Cardiac muscle cell (in vitro differentiated cells and primary cell): ENCODE results near the gene DHCR24. TPM values are rescaled to one million over a fixed set of nuclear protein-coding genes. Genes with fewer than 3 reads are reported as not detected.

Source experiments
- DNase-seq, 2 donors: peaks; one replicate each; pipeline versions ENCODE4 v3.0.0 to v3.0.0-alpha.2; 2010 to 2017; ENCODE audit warnings: low read depth in 1 of 2, low spot score in 1 of 2
- H3K27ac ChIP-seq: fragments of 200-600 bp; sonication (generic); 2 replicates; pipeline ENCODE4 v1.5.1; 2016
- H3K27me3 ChIP-seq: fragments of 200-600 bp; sonication (generic); 2 replicates; pipeline ENCODE4 v1.6.0; 2016; ENCODE audit warnings: control low read depth
- H3K36me3 ChIP-seq: fragments of 200-600 bp; sonication (generic); 2 replicates; pipeline ENCODE4 v1.5.1; 2016; ENCODE audit warnings: control low read depth
- H3K4me1 ChIP-seq: fragments of 200-600 bp; sonication (generic); 2 replicates; pipeline ENCODE4 v1.8.1; 2017; ENCODE audit warnings: low read depth, mild to moderate bottlenecking, mixed run types
- H3K4me3 ChIP-seq: fragments of 200-600 bp; sonication (generic); 2 replicates; pipeline ENCODE4 v1.5.1; 2016; ENCODE audit warnings: mild to moderate bottlenecking
- H3K9me3 ChIP-seq: fragments of 200-600 bp; sonication (generic); 2 replicates; pipeline ENCODE4 v1.5.1; 2017; ENCODE audit warnings: low read depth, mild to moderate bottlenecking, control low read depth
- CTCF ChIP-seq: IDR thresholded peaks from 2 replicates; pipeline ENCODE4 v1.5.1; 2012; ENCODE audit warnings: low read depth, mild to moderate bottlenecking, low read length
- polyA plus RNA-seq: library from polyadenylated mRNA; unstranded; fragments of >200 nt; fragmentation: Nextera tagmentation; extraction: Ambion mirVana; gene quantifications from 2 replicates; pipeline ENCODE4 v1.2.1, GENCODE V29; 2016
- total RNA-seq: library from RNA; depleted of rRNA; stranded (reverse); fragments of >200 nt; gene quantifications from 2 replicates; pipeline ENCODE4 v1.2.3, GENCODE V29; 2016

Gene DHCR24
- total and polyA plus RNA-seq, 2 experiments from 2014 or later, result 144 to 181 TPM

- Histone ChIP-seq H3K4me1 (no peaks in the 10 kb centered on the region), H3K9me3 (no peaks in the 10 kb centered on the region), H3K27me3 (peaks cover 6% of the 10 kb centered on the region), H3K4me3 (no peak overlapping the region), H3K27ac (no peak overlapping the region), H3K36me3 (no peaks in the 10 kb centered on the region)
- no peak for DNase-seq
- TF ChIP-seq CTCF, result no peak
Observed at GRCh38 chr1:54811066-54811465, 75.9 kb downstream of the DHCR24 start.

- peak; percentile 94 for TF ChIP-seq CTCF
- no peak overlapping the region for H3K4me3 ChIP-seq
- no peaks in the 10 kb centered on the region for H3K9me3 ChIP-seq
- peaks cover 6% of the 10 kb centered on the region for H3K27me3 ChIP-seq
- no peaks in the 10 kb centered on the region for H3K4me1 ChIP-seq
- DNase-seq, result peak; percentile 64 to 74
- H3K36me3 ChIP-seq, result no peaks in the 10 kb centered on the region
- no peak overlapping the region for H3K27ac ChIP-seq
Observed at GRCh38 chr1:54810153-54810942, 76.6 kb downstream of the DHCR24 start.

- no peaks in the 10 kb centered on the region for H3K4me1 ChIP-seq
- no peak for DNase-seq
- H3K4me3 ChIP-seq, result no peak overlapping the region
- no peak for TF ChIP-seq CTCF
- H3K27ac ChIP-seq, result no peak overlapping the region
- no peaks in the 10 kb centered on the region for H3K36me3 ChIP-seq
- no peaks in the 10 kb centered on the region for H3K9me3 ChIP-seq
- H3K27me3 ChIP-seq, result peaks cover 6% of the 10 kb centered on the region
Observed at GRCh38 chr1:54809496-54810074, 77.4 kb downstream of the DHCR24 start.

GRCh38 chr1:54808443-54809207 is 78.4 kb downstream of the DHCR24 start:
- peak; percentile 44 for TF ChIP-seq CTCF
- Histone ChIP-seq H3K36me3 (no peaks in the 10 kb centered on the region), H3K27me3 (peaks cover 6% of the 10 kb centered on the region), H3K9me3 (no peaks in the 10 kb centered on the region), H3K4me1 (no peaks in the 10 kb centered on the region), H3K4me3 (no peak overlapping the region), H3K27ac (no peak overlapping the region)
- no peak for DNase-seq

- no peak for DNase-seq
- H3K36me3 ChIP-seq, result no peaks in the 10 kb centered on the region
- no peak overlapping the region for H3K27ac ChIP-seq
- H3K4me3 ChIP-seq, result no peak overlapping the region
- no peaks in the 10 kb centered on the region for H3K9me3 ChIP-seq
- TF ChIP-seq CTCF, result no peak
- no peaks in the 10 kb centered on the region for H3K4me1 ChIP-seq
- H3K27me3 ChIP-seq, result no peaks in the 10 kb centered on the region
Observed at GRCh38 chr1:54807756-54808155, 79.2 kb downstream of the DHCR24 start.
